Right lung (tissue), 10 donors: ENCODE results near the gene MOB1A. TPM values are rescaled to one million over a fixed set of nuclear protein-coding genes. Genes with fewer than 3 reads are reported as not detected.
"Not testable (repeated sequence)": the region's sequence is repeated elsewhere in the genome, so short reads cannot be mapped to it uniquely, and the experiment has no call there.

Source experiments
- DNase-seq, 2 donors: peaks; one replicate each; pipeline ENCODE4 v3.0.0-alpha.2; 2013
- long read RNA-seq, 8 donors: transcript quantifications; one replicate each; lab custom pipeline, GENCODE V29; 2026
- polyA plus RNA-seq, 5 donors: library from polyadenylated mRNA; unstranded; fragments of 120-200 nt; gene quantifications; one replicate each; pipeline versions ENCODE4 v1.2.1 to v1.2.3, GENCODE V29; 2013; ENCODE audit warnings: inconsistent platforms in 1 of 5, low replicate concordance in 1 of 5; ENCODE audit not compliant: insufficient read length in 5 of 5, insufficient read depth in 1 of 5

The MOB1A gene
- polyA plus RNA-seq, result 100 to 1,000 TPM in 1 of 5 donors, 10 to 100 TPM in 4; 71.8 to 106 (median 79.5) TPM
- long read RNA-seq, donor 1, full-length matches to known transcripts, result 40 of 52 reads
- long read RNA-seq, donor 1, partial matches to known transcripts, result 12 of 52 reads
- long read RNA-seq, donor 1, other reads (novel, unspliced or antisense), result 0 of 52 reads
- long read RNA-seq, donor 2, full-length matches to known transcripts, result 23 of 23 reads
- long read RNA-seq, donor 2, partial matches to known transcripts, result 0 of 23 reads
- long read RNA-seq, donor 2, other reads (novel, unspliced or antisense), result 0 of 23 reads
- long read RNA-seq, donor 3, full-length matches to known transcripts, result 13 of 13 reads
- long read RNA-seq, donor 3, partial matches to known transcripts, result 0 of 13 reads
- long read RNA-seq, donor 3, other reads (novel, unspliced or antisense), result 0 of 13 reads
- long read RNA-seq, donor 4, full-length matches to known transcripts, result 13 of 13 reads
- long read RNA-seq, donor 4, partial matches to known transcripts, result 0 of 13 reads
- long read RNA-seq, donor 4, other reads (novel, unspliced or antisense), result 0 of 13 reads
- long read RNA-seq, donor 5, full-length matches to known transcripts, result 40 of 53 reads
- long read RNA-seq, donor 5, partial matches to known transcripts, result 13 of 53 reads
- long read RNA-seq, donor 5, other reads (novel, unspliced or antisense), result 0 of 53 reads
- long read RNA-seq, donor 6, full-length matches to known transcripts, result 39 of 49 reads
- long read RNA-seq, donor 6, partial matches to known transcripts, result 10 of 49 reads
- long read RNA-seq, donor 6, other reads (novel, unspliced or antisense), result 0 of 49 reads
- long read RNA-seq, donor 7, full-length matches to known transcripts, result 29 of 29 reads
- long read RNA-seq, donor 7, partial matches to known transcripts, result 0 of 29 reads
- long read RNA-seq, donor 7, other reads (novel, unspliced or antisense), result 0 of 29 reads
- long read RNA-seq, donor 8, full-length matches to known transcripts, result 19 of 19 reads
- long read RNA-seq, donor 8, partial matches to known transcripts, result 0 of 19 reads
- long read RNA-seq, donor 8, other reads (novel, unspliced or antisense), result 0 of 19 reads

GRCh38 chr2:74178211-74179062 lies at the start of gene MOB1A:
MOB1A (minus strand) TSS chr2:74178879; CDS start chr2:74178674, 205 bp downstream.
- DNase-seq, result peak; percentile 97 to 98

GRCh38 chr2:74227646-74228045 lies 49.0 kb upstream of the MOB1A start:
- DNase-seq, result no peak

- DNase-seq, result no peak
Measured at GRCh38 chr2:74226648-74227213, 48.1 kb upstream of the MOB1A start.

GRCh38 chr2:74225698-74226459 lies 47.2 kb upstream of the MOB1A start:
- no peak for DNase-seq

DNA sequence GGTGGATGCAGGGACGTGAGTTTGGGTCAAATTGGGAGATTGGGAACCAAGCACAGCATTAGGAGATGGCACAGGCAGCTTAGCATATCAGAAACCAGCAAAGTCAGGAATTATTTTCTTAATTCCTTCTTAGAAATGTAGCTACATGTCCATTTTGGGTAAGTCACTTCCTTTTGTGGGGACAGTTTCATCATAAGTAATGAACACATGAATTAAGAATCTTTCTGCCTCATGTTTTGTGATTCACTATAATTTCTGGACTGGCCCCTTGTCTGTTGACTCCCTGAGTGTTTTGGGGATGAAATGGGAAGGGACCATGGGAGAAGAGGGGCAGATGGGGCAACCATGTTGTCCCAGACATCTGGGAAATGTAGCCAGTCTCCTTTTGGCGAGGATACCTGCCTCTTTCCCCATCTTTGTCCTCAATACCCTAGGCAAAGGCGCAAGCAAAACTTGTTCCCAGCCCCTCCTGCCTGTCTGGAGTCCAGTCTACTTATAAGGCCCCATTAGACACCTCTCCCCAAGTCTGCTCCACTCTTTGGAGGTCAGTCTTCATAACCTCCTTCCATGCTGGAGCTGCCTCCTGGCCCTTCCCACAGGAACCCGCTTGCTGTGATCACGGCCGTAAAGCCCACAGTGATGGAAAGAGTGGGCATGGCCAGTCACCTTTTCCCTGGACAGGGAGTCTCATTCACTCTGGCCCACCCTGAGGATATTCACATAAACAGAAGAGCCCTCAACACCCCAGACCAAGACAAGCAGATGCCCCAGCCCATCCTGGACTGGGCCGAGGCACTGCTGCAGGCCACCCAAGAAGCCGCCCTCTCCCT lies 45.5 kb upstream of the MOB1A start:
- no peak for DNase-seq

- DNase-seq, result no peak
Measured at GRCh38 chr2:74222300-74222650, 43.6 kb upstream of the MOB1A start.

- no peak for DNase-seq
Measured at GRCh38 chr2:74221604-74222299, 43.1 kb upstream of the MOB1A start.

- DNase-seq, result no peak
Measured at GRCh38 chr2:74221091-74221490, 42.4 kb upstream of the MOB1A start.

- no peak for DNase-seq
Measured at GRCh38 chr2:74219846-74220486, 41.3 kb upstream of the MOB1A start.

GRCh38 chr2:74216642-74217041 lies 38.0 kb upstream of the MOB1A start:
- DNase-seq, result no peak

GRCh38 chr2:74215771-74216170 lies 37.1 kb upstream of the MOB1A start:
- not testable (repeated sequence) for DNase-seq

DNA sequence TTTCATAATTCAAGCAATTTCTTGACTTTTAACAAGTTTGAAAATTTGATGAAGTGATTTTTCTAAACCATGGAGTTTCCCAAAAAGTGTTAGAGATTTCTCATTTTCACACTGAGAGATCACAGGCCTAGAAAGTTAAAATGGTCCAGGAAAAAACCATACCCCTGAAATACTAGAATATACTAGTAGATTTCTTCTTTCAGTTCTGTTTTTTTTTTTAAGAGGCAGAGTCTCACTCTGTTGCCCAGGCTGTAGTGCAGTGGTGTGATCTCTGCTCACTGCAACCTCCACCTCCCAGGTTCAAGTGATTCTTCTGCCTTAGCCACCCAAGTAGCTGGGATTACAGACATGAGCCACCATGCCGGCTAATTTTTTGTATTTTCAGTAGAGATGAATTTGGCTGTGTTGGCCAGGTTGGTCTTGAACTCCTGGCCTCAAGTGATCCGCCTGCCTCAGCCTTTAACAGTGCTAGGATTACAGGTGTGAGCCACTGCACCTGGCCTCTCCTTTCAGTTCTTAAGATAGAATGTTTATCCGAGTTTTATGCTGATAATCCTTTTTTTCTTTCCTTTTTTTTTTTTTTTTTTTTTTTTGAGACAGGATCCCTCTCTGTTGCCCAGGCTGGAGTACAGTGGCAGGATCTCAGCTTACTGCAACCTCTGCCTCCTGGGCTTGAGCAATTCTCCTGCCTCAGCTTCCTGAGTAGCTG lies 34.2 kb upstream of the MOB1A start:
- no peak for DNase-seq

- DNase-seq, result no peak
Measured at GRCh38 chr2:74206180-74206688, 27.6 kb upstream of the MOB1A start.

- DNase-seq, result no peak
Measured at GRCh38 chr2:74205596-74205995, 26.9 kb upstream of the MOB1A start.

DNA sequence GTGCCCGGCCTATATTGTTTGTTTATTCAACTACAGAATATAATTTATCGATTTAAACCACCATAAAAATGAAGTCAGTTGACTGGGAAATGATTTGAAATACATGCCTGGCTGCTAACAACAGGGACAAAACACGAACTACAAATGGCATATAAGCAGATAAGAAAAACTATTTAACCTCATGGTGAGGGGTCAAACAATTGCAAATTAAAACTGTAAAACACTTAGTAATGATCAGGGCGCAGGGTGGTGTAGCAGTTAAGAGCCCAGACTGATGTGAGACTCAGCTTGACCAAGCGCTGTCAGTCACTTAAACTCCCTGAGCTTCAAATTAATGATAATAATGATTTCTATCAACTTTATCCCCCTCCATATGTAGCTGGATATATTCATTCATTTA lies 26.4 kb upstream of the MOB1A start:
- DNase-seq, result no peak

DNA sequence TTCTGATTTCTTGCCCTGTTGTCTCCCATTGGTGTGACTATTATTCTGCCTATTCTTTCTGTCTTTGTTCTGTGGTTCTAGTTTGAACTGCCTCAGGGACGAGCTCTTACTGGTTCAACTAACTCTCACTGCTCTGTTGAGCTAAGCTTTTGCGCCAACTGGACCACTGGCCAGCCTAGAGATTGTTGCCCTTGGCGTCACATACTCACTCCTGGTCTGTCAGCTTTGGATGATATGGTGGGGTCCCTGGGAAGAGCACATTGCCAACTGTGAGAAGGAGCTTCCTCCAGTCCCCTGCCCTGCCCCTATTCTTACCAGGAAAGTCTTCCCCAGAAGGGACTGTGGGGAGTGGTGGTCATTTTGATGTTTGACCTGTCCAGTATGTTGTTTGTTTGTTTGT lies 25.8 kb upstream of the MOB1A start:
- DNase-seq, result no peak

- DNase-seq, result no peak
Measured at GRCh38 chr2:74201596-74201995, 22.9 kb upstream of the MOB1A start.
